Activated CD4-positive, alpha-beta T cell treated with anti-CD3 and anti-CD28 coated beads, Interleukin-2, Interleukin-4, amounts not matched to agents 100 ng/mL and 50 ng/mL, durations not matched to agents 16 hours and 8 hours (primary cell): ENCODE measurements around the gene NKAPD1.
A peak's percentile ranks its signal among the peaks of the same experiment; 100 is the strongest.
"Not testable (repeated sequence)": the region's sequence is repeated elsewhere in the genome, so short reads cannot be mapped to it uniquely, and the experiment has no call there.

Source experiments
- DNase-seq: peaks from one replicate; pipeline ENCODE4 v3.0.0-alpha.2; 2020; ENCODE audit warnings: low spot score

Gene NKAPD1

DNA sequence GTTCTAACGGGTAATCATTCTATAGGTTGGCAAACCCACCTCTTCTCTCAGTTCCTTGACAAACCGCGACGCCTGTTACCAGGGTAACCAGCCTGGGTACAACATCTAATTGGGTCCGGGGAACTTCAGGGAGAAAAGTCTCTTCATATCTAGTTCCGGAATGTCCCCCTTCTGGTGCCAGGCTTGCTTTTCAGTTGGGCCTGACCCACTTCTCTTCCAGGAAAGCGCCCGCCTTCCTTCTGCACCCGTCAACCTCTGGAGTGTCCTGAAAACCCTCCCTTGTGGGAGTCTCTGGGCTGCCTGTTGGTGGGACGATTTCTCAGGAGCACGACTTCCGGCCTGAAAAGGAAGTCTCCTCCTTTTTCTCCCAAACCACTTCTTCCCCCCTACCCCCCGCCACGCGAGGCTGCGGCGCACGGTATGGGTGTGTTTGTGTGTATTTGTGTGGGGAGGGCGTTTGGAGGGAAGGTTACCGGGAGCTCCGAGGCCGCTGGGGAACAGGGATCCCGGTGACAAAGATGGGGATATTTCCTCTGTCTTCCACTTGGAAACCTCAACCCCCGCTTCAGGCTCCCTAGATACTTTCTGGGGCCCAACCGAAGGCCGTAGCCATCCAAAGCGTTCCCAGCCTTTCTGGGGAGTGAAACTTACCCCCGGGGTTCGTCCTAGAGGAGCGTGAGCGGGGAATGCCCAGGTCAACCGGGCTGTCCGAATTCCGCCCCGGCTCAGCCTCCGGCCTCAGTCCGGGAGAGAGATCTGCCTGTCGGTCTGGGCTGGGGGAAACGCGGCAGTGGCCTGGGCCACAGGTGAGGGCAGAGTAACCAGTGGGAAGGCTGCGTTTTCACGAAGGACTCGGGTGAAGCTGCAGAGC lies at the start of gene NKAPD1, which contains the start of gene PIH1D2:
Gene NKAPD1, plus strand, starts transcription at position 359 of the 871 bp plus-strand sequence. CDS start 1,276 bp downstream, outside the sequence.
Gene PIH1D2, minus strand, starts transcription at position 77 of the 871 bp plus-strand sequence. CDS start 843 bp downstream, outside the sequence.
- DNase-seq: peak; percentile 82

DNA sequence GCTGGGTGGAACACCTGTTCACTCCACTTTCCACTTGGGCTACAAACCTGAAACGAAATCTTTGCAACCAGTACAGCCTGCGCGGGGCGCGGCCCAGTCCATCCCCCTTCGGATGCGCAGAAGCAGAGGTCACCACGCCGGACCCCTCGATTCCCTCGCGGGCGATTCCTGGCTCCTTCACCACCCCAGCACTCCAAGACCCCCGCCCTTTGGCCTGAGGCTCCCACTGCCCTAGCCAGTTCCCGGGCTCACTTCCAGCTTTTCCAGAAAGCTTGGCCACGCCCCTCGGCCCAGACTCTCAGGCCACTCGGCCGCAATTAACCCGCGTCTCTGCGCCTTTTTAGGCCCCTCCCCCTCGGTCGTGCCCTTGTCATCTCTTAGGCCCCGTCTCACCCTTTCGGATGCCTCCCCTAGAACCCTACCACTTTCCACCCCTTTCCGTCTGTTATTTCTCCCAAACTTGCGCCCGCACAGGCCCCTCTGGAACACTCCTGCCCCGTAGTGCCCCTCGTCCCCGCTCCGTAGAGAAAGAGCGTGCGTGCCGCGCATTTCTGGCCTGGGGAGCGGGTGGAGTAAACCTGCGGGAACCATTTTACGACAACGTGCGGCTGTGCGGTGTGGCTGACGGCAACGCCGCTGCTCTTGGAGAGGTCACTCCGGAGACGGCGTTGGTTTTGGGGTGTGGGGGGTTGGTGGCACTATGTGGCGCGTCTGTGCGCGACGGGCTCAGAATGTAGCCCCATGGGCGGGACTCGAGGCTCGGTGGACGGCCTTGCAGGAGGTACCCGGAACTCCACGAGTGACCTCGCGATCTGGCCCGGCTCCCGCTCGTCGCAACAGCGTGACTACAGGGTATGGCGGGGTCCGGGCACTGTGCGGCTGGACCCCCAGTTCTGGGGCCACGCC lies 49.1 kb upstream of the NKAPD1 start, which contains the start of gene DLAT:
Gene DLAT, plus strand, starts transcription at position 636 of the 906 bp plus-strand sequence. Its CDS starts 65 bp downstream, at position 701.
- DNase-seq: peak; percentile 91

DNA sequence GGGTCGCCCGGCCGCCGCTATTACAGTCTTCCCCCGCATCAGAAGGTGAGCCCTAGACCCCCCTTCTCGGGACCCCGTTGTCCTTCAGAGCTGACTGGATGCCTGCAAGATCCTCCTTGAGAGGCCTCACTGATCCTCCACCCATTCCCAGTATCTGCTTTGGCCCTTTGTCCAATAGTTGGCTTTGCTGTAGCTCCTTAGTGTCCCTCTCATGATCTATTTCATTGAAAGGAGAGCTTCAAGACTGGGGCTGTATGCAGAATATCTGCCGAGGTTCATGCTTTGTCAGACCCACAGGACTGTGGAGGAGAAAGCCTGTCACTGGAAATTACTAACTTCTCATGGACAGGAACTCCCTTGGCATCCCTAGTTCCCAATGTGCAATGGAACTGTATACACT lies 48.4 kb upstream of the NKAPD1 start:
- no peak for DNase-seq

DNA sequence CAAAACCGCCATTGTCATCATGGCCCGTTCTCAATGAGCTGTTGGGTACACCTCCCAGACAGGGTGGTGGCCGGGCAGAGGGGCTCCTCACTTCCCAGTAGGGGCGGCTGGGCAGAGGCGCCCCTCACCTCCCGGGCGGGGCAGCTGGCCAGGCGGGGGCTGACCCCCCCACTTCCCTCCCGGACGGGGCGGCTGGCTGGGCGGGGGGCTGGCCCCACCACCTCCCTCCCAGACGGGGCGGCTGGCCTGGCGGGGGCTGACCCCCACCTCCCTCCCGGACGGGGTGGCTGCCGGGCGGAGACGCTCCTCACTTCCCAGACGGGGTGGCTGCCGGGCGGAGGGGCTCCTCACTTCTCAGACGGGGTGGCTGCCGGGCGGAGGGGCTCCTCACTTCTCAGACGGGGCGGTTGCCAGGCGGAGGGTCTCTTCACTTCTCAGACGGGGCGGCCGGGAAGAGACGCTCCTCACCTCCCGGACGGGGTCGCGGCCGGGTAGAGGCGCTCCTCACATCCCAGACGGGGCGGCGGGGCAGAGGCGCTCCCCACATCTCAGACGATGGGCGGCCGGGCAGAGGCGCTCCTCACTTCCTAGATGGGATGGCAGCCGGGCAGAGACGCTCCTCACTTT lies 47.2 kb upstream of the NKAPD1 start:
- DNase-seq: not testable (repeated sequence)

GRCh38 chr11:112029460-112029859 lies 44.6 kb upstream of the NKAPD1 start:
- no peak for DNase-seq

- DNase-seq: no peak
These were observed 40.2 kb upstream of the NKAPD1 start for GRCh38 chr11:112033902-112034301.

DNA sequence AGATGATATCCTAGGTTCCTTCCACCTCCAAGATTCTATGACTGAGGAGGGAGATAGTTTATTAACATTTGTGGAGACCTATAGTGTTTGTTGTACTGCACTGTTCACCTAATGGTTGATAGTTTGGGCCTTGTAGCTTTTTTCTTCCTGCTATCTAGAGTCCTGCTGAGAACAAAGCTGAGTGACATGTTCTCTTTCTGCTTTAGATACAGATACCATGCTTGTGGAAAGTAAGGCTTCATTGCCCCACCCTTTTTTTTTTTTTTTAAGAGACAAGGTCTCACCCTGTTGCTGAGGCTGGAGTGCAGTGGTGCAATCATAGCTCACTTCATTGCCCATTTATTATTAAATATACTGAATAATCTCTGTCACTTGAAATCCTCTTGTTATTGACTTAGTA lies 36.6 kb upstream of the NKAPD1 start:
- DNase-seq: no peak

- DNase-seq: no peak
These were observed 31.7 kb upstream of the NKAPD1 start for GRCh38 chr11:112042161-112042960.

DNA sequence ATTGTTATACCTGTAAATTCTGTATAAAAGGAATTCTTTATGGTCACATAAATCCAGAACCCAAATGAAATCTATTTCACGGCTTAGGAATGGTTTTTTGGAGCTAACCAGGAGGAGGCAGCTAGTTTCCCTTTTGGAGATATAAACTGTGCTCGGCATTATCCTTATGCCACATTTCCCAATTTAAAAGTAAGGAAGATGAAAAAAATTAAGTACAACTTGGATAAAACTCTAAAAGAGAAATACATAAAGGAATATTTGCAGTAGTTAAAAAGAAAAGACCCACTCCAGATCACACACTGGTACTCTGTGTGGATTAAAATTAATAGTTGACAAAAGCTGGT lies 31.2 kb upstream of the NKAPD1 start:
- no peak for DNase-seq

DNA sequence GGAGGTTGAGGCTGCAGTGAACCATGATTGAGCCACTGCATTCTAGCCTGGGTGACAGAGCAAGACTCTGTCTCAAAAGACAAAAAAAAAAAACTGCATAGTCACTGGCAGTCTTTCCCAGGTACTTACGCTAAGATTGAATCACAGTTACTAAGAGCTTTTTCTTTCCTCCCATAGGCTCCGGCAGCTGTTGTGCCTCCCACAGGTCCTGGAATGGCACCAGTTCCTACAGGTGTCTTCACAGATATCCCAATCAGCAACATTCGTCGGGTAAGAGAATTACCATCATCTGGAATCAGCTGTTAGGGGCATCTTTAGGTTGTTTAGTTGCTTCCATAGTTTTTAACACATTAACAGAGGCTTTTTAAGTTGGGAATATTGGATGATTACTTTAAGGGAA lies 29.1 kb upstream of the NKAPD1 start:
- no peak for DNase-seq

GRCh38 chr11:112046647-112047046 lies 27.5 kb upstream of the NKAPD1 start:
- not testable (repeated sequence) for DNase-seq

- not testable (repeated sequence) for DNase-seq
These were observed 25.8 kb upstream of the NKAPD1 start for GRCh38 chr11:112048256-112048655.

DNA sequence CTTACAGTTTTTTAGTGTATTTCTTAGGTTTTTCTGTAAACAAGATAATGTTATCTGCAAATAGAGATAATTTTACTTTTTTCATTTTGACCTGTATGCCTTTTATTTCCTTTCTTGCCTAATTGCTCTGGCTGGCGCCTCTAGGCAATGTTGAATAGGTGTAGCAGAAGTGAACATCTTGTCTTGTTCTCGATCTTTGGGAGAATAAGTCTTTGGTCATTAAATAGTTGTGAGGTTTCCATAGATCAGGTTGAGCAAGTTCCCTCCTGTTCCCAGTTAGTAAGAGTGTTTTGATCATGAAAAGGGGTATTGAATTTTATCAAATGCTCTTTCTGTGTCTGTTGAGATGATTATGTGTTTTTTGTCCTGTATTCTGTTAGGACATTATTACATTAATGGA lies 24.3 kb upstream of the NKAPD1 start:
- no peak for DNase-seq

- DNase-seq: no peak
These were observed 23.4 kb upstream of the NKAPD1 start for GRCh38 chr11:112050721-112051120.

DNA sequence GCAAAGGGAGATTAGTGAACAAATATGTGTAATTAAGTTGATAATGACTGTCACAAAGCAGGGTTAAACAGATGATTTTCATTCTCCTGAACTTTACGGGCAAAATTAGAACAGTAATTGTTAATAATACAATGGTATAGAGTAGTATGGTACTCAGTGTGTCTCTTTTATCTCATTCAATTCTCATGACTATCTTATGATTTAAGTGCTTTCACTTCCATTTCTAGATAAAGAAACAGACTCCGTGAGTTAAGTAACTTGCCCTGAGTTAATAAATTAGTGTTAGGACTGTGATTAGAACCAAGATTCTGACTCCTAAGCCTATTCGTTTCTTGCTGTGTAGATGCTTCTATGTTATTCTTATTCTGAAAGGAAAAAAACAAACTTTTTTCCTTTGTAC lies 22.3 kb upstream of the NKAPD1 start:
- no peak for DNase-seq

GRCh38 chr11:112057170-112057569 lies 16.9 kb upstream of the NKAPD1 start:
- peak; percentile 72 for DNase-seq

DNA sequence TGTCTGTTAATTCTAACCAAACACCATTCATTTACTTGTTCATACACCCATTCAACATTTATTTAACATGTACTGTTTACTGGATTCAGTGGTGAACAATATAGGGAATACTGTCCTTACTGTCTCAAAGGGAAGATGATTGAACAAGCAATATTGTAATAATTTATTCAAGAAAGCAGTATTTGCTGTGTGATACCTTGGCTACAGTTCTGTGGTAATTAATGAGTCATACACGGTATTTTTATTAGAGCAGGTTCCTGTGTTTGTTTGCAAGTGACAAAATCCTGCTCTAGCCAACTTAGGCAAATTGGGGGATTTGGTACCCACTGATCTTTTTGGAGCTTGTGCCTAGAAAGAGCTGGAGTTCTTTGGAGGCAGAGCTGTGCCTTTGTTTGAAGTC lies 16.0 kb upstream of the NKAPD1 start:
- no peak for DNase-seq

GRCh38 chr11:112062923-112063322 lies 11.2 kb upstream of the NKAPD1 start:
- DNase-seq: no peak

GRCh38 chr11:112082729-112083128 lies 8.6 kb downstream of the NKAPD1 start:
- DNase-seq: peak; percentile 82

DNA sequence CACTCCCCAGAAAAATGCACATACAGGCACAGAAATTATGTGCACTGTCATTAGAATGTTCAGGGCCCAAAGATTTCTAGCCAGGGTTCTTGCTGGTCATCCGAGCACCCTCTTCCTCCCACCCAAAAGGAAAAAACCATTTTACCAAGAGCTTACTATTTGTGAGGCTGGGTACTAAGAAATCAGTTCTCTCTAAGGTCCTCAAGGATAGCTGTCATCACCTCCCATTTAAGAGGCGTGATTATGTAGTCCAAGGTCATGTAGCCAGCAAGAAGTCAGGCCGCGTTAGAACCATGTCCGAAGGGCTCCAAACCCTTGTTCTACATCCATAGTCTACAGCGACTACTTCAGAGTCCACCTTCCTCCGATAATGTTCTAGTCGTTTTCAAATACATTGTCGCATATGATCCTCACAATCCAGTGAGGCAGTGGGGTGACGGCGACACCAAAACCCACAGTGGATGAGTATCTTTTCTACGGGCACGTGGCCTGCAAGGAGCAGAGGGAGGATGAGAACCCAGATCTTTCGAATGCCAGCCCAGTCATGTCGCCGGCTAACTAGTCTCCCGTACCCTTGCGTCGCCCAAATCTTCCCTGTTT lies 11.8 kb downstream of the NKAPD1 start:
- peak; percentile 47 for DNase-seq
